Gastrocnemius medialis (tissue), 4 donors: ENCODE results near the gene CRYBG3. TPM values are rescaled to one million over a fixed set of nuclear protein-coding genes. Genes with fewer than 3 reads are reported as not detected.
A peak's percentile ranks its signal among the peaks of the same experiment; 100 is the strongest.

Source experiments
- ATAC-seq, 2 donors: fragments of 150-250 bp; one replicate each; pipeline ENCODE4 v1.9.1; 2016
- DNase-seq, 2 donors: peaks; one replicate each; pipeline ENCODE4 v3.0.0-alpha.2; 2019
- H3K27ac ChIP-seq, 4 donors: fragments of 200-600 bp; sonication (generic); 1 replicate in 1 of 4; 2 replicates in 3 of 4; pipeline ENCODE4 v1.5.1; 2016 to 2018; ENCODE audit warnings: mild to moderate bottlenecking in 2 of 4, moderate library complexity in 1 of 4
- H3K27me3 ChIP-seq, 3 donors: fragments of 200-600 bp; sonication (generic) in 2 of 3; 1 replicate in 1 of 3; 2 replicates in 2 of 3; pipeline versions ENCODE4 v1.5.1 to v1.6.0; 2016 to 2019; ENCODE audit warnings: mild to moderate bottlenecking in 1 of 3, moderate library complexity in 1 of 3
- H3K36me3 ChIP-seq, 2 donors: fragments of 200-600 bp; sonication (generic) in 1 of 2; one replicate each; pipeline ENCODE4 v1.5.1; 2017 to 2018
- H3K4me1 ChIP-seq, 2 donors: fragments of 200-600 bp; sonication (generic) in 1 of 2; one replicate each; pipeline ENCODE4 v1.5.1; 2016 to 2017; ENCODE audit warnings: mild to moderate bottlenecking in 2 of 2
- H3K4me3 ChIP-seq, 4 donors: fragments of 200-600 bp; sonication (generic) in 3 of 4; 1 replicate in 1 of 4; 2 replicates in 3 of 4; pipeline ENCODE4 v1.5.1; 2016 to 2019; ENCODE audit warnings: mild to moderate bottlenecking in 2 of 4
- H3K9me3 ChIP-seq, 3 donors: fragments of 200-600 bp; sonication (generic) in 2 of 3; 1 replicate in 1 of 3; 2 replicates in 2 of 3; pipeline ENCODE4 v1.5.1; 2016 to 2019
- POLR2A ChIP-seq, 2 donors: fragments of 450-650 bp; IDR thresholded peaks; one replicate each; pipeline ENCODE4 v1.6.1; 2017; ENCODE audit warnings: antibody characterized with exemption in 2 of 2, mild to moderate bottlenecking in 2 of 2, moderate library complexity in 2 of 2
- in situ Hi-C, 4 donors: fragments of 200-750 bp; cut with MboI; loops; one replicate each; pipeline versions ENCODE4 v1.15.0 to v1.8.0; 2017; ENCODE audit warnings: low sequenced_read_pairs in 4 of 4
- intact Hi-C: fragments of 100-400 bp; cut with DNase I; formaldehyde crosslinking; loops from one replicate; pipeline ENCODE4 v1.15.1; 2023; ENCODE audit warnings: low total_unique reads
- total RNA-seq, 4 donors: library from RNA; depleted of rRNA; stranded (reverse); fragments of >200 nt; gene quantifications; one replicate each; pipeline versions ENCODE4 v1.1.0 to v1.2.3, GENCODE V29; 2016
- TF ChIP-seq, protein P1 (sequence below), 5 experiments: fragments of 450-650 bp in 3 of 5; fragments of 200-600 bp in 2 of 5; sonication (generic) in 2 of 5; IDR thresholded peaks in 4 of 5; conservative IDR thresholded peaks in 1 of 5; 1 replicate in 4 of 5; 2 replicates in 1 of 5; pipeline ENCODE4 v1.5.1; 2016 to 2019; ENCODE audit warnings: antibody characterized with exemption in 5 of 5, mild to moderate bottlenecking in 3 of 5, moderate library complexity in 3 of 5

CRYBG3 gene
- total RNA-seq, 4 donors from 2014 or later: 23.0 to 47.3 (median 24.8) TPM

DNA sequence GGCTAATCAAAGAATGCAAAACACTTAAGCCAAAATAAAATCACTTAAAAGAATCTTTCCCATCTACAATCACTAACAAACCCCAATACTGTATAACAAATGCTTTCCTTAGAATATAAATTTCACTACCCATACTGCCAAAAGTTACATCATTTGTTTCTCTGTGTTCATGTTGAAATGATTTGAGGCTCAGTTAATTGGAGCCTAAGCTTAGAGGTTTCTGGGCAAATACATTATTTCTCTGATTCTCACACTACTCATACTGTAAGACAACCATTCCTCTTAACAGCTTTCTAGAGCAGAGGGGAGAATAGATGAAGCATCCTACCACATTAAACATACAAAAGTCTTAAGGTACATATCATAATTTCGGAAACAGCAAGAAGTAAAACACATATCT is 148.3 kb downstream of the CRYBG3 start:
- Histone ChIP-seq H3K4me1 (peaks cover 21 to 28% of the 10 kb centered on the region in 2 donors), H3K27me3 (no peaks in the 10 kb centered on the region), H3K27ac (peak overlapping the region; percentile 91 to 99 (median 96)), H3K9me3 (no peaks in the 10 kb centered on the region), H3K36me3 (no peaks in the 10 kb centered on the region), H3K4me3 (no peak overlapping the region)
- intact Hi-C loops: loop anchor here (5.0 kb wide), 1 partner anchor 52 kb away; no protein-coding TSS in a partner anchor
- no peak for ATAC-seq
- TF ChIP-seq POLR2A (IDR thresholded peaks at IDR 0.05): no peak
- TF ChIP-seq, protein P1, sequence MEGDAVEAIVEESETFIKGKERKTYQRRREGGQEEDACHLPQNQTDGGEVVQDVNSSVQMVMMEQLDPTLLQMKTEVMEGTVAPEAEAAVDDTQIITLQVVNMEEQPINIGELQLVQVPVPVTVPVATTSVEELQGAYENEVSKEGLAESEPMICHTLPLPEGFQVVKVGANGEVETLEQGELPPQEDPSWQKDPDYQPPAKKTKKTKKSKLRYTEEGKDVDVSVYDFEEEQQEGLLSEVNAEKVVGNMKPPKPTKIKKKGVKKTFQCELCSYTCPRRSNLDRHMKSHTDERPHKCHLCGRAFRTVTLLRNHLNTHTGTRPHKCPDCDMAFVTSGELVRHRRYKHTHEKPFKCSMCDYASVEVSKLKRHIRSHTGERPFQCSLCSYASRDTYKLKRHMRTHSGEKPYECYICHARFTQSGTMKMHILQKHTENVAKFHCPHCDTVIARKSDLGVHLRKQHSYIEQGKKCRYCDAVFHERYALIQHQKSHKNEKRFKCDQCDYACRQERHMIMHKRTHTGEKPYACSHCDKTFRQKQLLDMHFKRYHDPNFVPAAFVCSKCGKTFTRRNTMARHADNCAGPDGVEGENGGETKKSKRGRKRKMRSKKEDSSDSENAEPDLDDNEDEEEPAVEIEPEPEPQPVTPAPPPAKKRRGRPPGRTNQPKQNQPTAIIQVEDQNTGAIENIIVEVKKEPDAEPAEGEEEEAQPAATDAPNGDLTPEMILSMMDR (IDR thresholded peaks at IDR 0.05 in 4 of 5, conservative IDR thresholded peaks at IDR 0.05 in 1 of 5): no peak
- no peak for DNase-seq
- in situ Hi-C loops: no loop called here

DNA sequence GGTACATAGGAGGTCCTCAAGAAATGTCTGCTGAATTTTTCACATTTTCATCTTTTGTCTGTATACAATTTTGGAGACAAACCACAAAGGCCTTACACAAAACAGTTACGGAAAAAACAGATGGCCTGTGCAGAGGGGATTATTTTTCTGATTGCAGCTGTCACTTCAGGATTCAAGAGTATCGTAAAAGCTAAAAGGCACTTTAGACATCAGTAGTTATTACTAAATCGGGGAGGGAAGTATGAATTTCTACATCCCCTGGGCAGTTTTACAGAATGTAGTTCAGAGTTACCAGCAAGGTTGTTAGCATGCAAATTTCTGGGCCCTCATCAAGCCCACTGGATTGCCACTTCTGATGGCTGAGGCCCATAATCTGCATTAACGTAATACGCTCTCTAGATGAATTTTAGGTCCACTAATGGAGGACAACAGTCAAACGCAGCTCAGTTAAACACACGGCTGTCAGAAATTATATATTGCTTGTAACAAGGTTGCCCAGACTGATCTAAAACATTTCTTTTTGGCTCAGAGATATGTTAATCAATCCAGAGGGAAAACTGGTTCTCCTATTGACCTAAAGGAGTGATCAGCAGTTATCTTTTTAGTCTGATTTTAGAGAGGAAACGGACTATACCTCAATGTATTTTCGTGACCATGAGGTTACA is 149.3 kb downstream of the CRYBG3 start:
- Histone ChIP-seq H3K4me3 (peak overlapping the region; percentile 66 to 93 (median 82)), H3K27me3 (no peaks in the 10 kb centered on the region), H3K36me3 (no peaks in the 10 kb centered on the region), H3K4me1 (peaks cover 21 to 28% of the 10 kb centered on the region in 2 donors), H3K27ac (peak overlapping the region; percentile 91 to 99 (median 96)), H3K9me3 (no peaks in the 10 kb centered on the region)
- ATAC-seq (no peak), DNase-seq (no peak)
- no peak for TF ChIP-seq POLR2A (IDR thresholded peaks at IDR 0.05)
- in situ Hi-C loops: no loop called here
- intact Hi-C loops: loop anchor here (5.0 kb wide), 1 partner anchor 51 kb away; no protein-coding TSS in a partner anchor

DNA sequence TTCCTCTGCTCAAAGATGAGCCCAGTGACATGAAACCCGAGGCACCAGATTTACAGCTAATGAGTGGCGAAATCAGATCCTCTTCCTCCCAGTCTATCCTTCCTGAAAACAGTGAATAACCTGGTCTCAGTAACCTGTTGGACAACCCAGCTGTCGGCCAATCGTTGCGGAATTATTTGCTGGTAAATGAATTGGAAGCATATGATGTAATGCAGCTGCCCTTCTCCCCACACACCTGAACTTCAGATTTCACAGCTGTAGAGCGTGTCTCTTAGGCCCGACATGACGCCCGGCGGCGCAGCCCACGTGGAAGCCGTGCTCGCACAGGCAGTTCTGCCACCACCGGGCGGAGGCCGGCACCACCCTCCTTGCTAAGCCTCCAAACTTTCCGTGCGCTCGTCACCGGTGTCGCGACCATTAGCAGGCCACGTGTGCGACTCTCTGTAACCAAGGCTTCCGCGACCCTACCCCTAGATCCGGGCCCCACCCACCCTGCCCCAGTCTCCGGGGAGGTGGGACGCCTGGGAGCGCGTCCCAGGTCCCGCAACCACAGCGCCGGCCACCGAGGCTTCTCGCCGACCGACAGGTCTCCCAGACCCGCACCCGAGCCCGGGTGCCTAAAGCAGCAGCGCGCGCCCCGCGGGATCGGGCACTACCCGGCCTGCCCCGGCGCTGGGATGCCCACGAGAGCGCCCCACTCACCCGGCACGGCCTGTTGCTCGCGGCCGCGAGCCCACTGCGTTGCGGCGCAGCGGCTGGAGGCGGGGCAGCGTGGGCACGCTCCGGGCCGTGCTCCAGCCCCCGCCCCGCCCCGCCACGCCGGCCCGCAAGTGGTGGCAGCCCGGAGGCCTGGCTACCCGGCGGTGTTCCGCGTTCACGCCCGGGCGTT is 150.1 kb downstream of the CRYBG3 start, which contains the start of gene RIOX2:
Gene RIOX2, minus strand, starts transcription at position 753 of the 889 bp plus-strand sequence. CDS start 4,838 bp downstream, outside the sequence.
- in situ Hi-C loops (no loop called here), intact Hi-C loops (loop anchor here (2.0 to 5.0 kb wide), 2 partner anchors 50 to 149 kb away; partner anchors contain the start of gene CRYBG3)
- peaks cover 21 to 28% of the 10 kb centered on the region in 2 donors for H3K4me1 ChIP-seq
- peak within 1 kb of the TSS; percentile 91 to 99 (median 96) for H3K27ac ChIP-seq
- H3K27me3 ChIP-seq: no peaks in the 10 kb centered on the region
- peak; percentile 89 to 90 for ATAC-seq
- peak; percentile 68 to 76 for DNase-seq
- H3K4me3 ChIP-seq: peak within 1 kb of the TSS; percentile 66 to 93 (median 82)
- peak; percentile 89 to 94 for TF ChIP-seq POLR2A (IDR thresholded peaks at IDR 0.05)
- TF ChIP-seq, protein P1 (IDR thresholded peaks at IDR 0.05 in 4 of 5, conservative IDR thresholded peaks at IDR 0.05 in 1 of 5): peak in 2 of 5 experiments; percentile 23 to 33
- no peaks in the 10 kb centered on the region for H3K36me3 ChIP-seq
- H3K9me3 ChIP-seq: no peaks in the 10 kb centered on the region

DNA sequence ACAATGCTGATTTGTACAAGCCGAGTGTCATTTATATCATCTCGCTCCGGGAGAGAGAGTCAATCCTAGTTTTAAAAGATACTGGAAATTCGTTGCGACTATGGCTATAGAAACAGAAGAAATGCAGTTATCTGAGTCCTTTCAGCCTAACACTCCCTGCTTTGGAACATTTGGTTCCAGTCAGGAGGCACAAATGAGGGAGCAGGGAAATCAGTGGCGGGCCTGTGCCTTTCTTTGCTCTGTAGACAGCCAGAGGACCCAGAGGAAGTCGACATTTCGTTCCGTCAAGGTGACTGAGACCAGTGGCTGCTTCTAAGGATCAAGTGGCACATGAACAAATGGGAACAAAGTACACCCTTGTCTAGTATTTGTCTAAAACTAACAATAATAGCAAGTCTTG is 151.2 kb downstream of the CRYBG3 start:
- no peak for ATAC-seq
- Histone ChIP-seq H3K27ac (peak overlapping the region; percentile 91 to 99 (median 96)), H3K4me3 (peak overlapping the region; percentile 66 to 93 (median 82)), H3K36me3 (no peaks in the 10 kb centered on the region), H3K4me1 (peaks cover 21 to 28% of the 10 kb centered on the region in 2 donors), H3K9me3 (no peaks in the 10 kb centered on the region), H3K27me3 (no peaks in the 10 kb centered on the region)
- no peak for DNase-seq
- in situ Hi-C loops: no loop called here
- intact Hi-C loops: loop anchor here (2.0 to 5.0 kb wide), 2 partner anchors 49 to 150 kb away; partner anchors contain the start of gene CRYBG3
- TF ChIP-seq POLR2A (IDR thresholded peaks at IDR 0.05): no peak
- TF ChIP-seq, protein P1 (IDR thresholded peaks at IDR 0.05 in 4 of 5, conservative IDR thresholded peaks at IDR 0.05 in 1 of 5): no peak
